Osteocyte (in vitro differentiated cells): Measurements from ENCODE around the gene XXYLT1. TPM values are rescaled to one million over a fixed set of nuclear protein-coding genes. Genes with fewer than 3 reads are reported as not detected.

Experiments used
- DNase-seq: peaks from one replicate; pipeline ENCODE4 v3.0.0; 2021; ENCODE audit warnings: mixed read lengths; ENCODE audit not compliant: unreplicated experiment; ENCODE audit errors: extremely low spot score
- H3K27ac Mint-ChIP-seq: one replicate; pipeline ENCODE4 v1.8.0; 2021; ENCODE audit warnings: mild to moderate bottlenecking, mixed read lengths; ENCODE audit not compliant: unreplicated experiment
- H3K27me3 Mint-ChIP-seq: one replicate; pipeline ENCODE4 v1.8.0; 2021; ENCODE audit warnings: mixed read lengths; ENCODE audit not compliant: unreplicated experiment
- H3K36me3 Mint-ChIP-seq: one replicate; pipeline ENCODE4 v1.8.0; 2021; ENCODE audit warnings: mixed read lengths; ENCODE audit not compliant: unreplicated experiment
- H3K4me1 Mint-ChIP-seq: one replicate; pipeline ENCODE4 v1.8.0; 2021; ENCODE audit warnings: mixed read lengths; ENCODE audit not compliant: unreplicated experiment
- H3K4me3 Mint-ChIP-seq: one replicate; pipeline ENCODE4 v1.8.0; 2021; ENCODE audit warnings: mild to moderate bottlenecking, moderate library complexity, mixed read lengths; ENCODE audit not compliant: unreplicated experiment
- H3K9me3 Mint-ChIP-seq: one replicate; pipeline ENCODE4 v1.8.0; 2021; ENCODE audit warnings: mixed read lengths; ENCODE audit not compliant: unreplicated experiment
- total RNA-seq: library from RNA; stranded (reverse); gene quantifications from 2 replicates; pipeline ENCODE4 v1.2.1, GENCODE V29; 2021
- TF ChIP-seq, protein P1 (sequence below): fragments of 200-600 bp; sonication (generic); IDR thresholded peaks from 2 replicates; pipeline ENCODE4 v1.5.0; 2021; ENCODE audit warnings: antibody characterized with exemption, mild to moderate bottlenecking, moderate library complexity

XXYLT1 gene
- total RNA-seq, 1 donor from 2014 or later: 35.8 TPM

DNA sequence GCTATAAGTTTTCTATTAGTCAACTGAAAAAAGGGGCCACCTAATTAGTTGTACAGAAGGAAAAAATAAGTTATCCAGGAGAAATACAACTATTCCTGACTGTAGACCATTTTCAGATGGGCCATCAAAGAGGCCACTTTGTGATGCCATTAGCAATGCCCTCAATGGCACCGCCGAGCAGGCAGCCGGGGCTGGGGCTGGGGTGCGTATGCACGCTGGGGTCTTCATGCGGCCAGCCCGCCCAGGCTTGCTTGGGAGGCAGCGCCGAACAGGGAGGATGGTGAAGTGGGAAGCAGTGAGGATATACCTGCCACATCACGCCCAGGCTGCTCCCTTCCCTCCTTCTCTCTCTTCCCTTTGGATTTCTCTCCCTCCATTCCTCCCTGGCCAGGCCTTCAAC, 128.4 kb downstream of the XXYLT1 start:
- peaks cover 10% of the 10 kb centered on the region for H3K9me3 Mint-ChIP-seq
- H3K36me3 Mint-ChIP-seq: peaks cover 3% of the 10 kb centered on the region
- peaks cover under 1% of the 10 kb centered on the region for H3K4me1 Mint-ChIP-seq
- H3K27me3 Mint-ChIP-seq: no peaks in the 10 kb centered on the region
- no peak overlapping the region for H3K4me3 Mint-ChIP-seq
- DNase-seq: no peak
- H3K27ac Mint-ChIP-seq: no peak overlapping the region
- TF ChIP-seq, protein P1, sequence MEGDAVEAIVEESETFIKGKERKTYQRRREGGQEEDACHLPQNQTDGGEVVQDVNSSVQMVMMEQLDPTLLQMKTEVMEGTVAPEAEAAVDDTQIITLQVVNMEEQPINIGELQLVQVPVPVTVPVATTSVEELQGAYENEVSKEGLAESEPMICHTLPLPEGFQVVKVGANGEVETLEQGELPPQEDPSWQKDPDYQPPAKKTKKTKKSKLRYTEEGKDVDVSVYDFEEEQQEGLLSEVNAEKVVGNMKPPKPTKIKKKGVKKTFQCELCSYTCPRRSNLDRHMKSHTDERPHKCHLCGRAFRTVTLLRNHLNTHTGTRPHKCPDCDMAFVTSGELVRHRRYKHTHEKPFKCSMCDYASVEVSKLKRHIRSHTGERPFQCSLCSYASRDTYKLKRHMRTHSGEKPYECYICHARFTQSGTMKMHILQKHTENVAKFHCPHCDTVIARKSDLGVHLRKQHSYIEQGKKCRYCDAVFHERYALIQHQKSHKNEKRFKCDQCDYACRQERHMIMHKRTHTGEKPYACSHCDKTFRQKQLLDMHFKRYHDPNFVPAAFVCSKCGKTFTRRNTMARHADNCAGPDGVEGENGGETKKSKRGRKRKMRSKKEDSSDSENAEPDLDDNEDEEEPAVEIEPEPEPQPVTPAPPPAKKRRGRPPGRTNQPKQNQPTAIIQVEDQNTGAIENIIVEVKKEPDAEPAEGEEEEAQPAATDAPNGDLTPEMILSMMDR: no peak

DNA sequence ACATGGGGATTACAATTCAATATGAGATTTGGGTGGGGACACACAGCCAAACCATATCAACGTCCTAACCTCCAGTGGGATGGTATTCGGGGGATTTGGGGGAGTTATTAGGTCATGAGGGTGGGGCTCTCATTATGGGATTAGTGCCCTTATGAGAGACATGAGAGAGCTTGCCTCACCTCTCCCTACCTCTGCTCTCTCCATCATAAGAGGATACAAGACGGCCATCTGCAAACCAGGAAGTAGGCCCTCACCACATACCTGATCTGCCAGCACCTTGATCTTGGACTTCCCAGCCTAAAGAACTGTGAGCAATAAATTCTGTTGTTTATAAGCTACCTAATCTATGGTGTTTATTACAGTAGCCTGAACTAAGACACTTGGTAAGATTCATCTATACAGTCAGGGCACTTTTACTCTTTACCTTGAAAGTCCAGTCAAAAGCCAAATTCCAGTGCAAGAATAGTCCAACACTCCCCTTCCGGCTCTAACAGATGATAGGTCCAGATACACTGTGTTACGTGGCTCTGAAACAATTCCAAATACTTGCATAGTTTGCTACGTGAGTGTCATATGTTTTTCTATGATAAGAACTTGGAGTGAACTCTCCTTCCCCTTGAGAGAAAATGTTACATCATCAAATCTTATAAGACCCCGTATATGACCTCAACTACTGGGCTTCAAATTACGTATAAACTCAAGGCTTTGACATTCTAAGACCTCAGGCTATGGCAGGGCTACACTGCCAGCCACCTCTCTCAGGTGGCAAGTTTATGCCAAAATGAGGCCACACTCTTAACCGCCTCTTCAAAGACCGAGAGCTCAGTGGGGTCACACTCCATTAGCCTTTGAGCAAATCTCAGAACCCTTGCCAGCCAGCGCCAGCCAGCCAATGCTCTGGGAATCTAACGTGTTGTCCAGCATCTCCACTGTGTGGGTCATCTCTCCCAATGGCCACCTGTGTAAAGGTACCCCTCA, 129.9 kb downstream of the XXYLT1 start:
- TF ChIP-seq, protein P1: no peak
- H3K4me1 Mint-ChIP-seq: no peaks in the 10 kb centered on the region
- H3K4me3 Mint-ChIP-seq: no peak overlapping the region
- no peak for DNase-seq
- H3K27ac Mint-ChIP-seq: no peak overlapping the region
- H3K27me3 Mint-ChIP-seq: no peaks in the 10 kb centered on the region
- peaks cover 10% of the 10 kb centered on the region for H3K9me3 Mint-ChIP-seq
- H3K36me3 Mint-ChIP-seq: peaks cover 3% of the 10 kb centered on the region

DNA sequence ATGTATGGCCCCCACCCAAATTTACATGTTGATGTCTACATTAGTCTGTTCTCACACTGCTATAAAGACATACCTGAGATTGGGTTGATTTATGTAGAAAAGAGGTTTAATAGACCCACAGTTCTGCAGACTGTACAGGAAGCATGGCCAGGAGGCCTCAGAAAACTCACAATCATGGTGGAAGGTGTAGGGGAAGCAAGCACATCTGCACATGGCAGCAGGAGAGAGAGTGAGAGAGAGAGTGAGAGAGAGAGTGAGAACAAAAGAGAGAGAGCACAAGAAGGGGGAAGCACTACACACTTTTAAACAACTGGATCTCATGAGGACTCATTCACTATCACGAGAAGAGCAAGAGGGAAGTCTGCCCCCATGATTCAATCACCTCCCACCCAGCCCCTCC, 130.5 kb downstream of the XXYLT1 start:
- Mint-ChIP-seq H3K4me3 (no peak overlapping the region), H3K4me1 (no peaks in the 10 kb centered on the region), H3K27me3 (no peaks in the 10 kb centered on the region), H3K9me3 (peaks cover 10% of the 10 kb centered on the region), H3K27ac (no peak overlapping the region), H3K36me3 (peaks cover 4% of the 10 kb centered on the region)
- TF ChIP-seq, protein P1: no peak
- no peak for DNase-seq

DNA sequence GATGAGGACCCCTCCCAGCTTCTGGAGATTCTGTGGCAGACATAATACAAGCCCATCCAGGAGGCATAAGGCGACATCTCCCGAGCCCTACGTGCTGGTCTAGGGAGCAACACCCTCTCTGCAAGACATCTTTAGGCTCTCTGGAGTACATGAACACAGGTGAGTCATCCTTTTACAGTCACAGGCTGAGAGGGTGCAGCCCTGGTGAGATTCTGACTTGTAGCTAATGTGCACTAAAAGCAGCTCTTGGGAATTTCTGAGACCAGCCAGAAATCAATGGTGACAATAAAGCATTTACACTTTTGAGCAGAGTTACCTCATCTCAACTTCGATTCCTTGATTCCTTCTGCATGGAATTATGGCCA, 131.1 kb downstream of the XXYLT1 start:
- H3K27me3 Mint-ChIP-seq: no peaks in the 10 kb centered on the region
- no peak overlapping the region for H3K27ac Mint-ChIP-seq
- peaks cover 10% of the 10 kb centered on the region for H3K9me3 Mint-ChIP-seq
- TF ChIP-seq, protein P1: no peak
- no peaks in the 10 kb centered on the region for H3K4me1 Mint-ChIP-seq
- no peak overlapping the region for H3K4me3 Mint-ChIP-seq
- DNase-seq: no peak
- H3K36me3 Mint-ChIP-seq: peaks cover 8% of the 10 kb centered on the region

DNA sequence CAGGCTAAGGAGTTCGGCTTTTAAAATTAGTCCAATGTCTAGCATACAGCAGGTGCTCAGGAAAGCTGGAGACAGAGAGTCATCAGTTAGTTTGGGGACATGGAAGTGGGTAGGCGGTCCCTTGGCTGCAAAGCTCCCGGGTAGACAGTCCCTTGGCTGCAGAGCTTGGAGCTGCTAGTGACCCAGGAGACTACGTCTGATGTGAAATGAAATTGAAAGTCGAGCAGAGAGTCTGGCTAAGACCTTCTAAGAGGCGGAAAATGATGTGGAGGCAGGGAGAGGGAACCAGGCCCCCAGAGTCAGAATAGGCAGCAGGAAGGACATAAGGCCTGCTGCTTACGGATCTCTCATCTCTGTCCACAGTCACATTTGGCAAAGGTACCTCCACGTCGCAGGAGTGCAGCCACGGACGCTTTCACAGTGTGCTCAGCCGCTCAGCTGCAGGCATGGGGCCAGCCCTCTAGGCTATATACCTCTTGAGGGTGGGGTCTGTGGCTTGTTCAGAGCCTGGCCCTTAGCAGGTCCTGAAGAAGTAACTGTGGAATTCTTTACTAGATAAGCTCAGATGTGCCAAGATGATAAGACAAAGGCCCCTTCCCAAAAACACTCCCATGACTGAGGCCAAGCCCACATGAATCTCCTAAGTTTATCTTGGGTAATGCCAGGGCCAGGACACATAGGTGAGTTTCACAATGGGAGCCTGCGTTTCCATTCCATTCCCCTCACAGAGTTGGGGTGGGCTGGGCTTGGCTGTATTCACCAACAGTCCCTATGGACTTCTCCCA, 131.7 kb downstream of the XXYLT1 start:
- Mint-ChIP-seq H3K27ac (no peak overlapping the region), H3K4me1 (no peaks in the 10 kb centered on the region), H3K36me3 (peaks cover 8% of the 10 kb centered on the region), H3K9me3 (peaks cover 10% of the 10 kb centered on the region), H3K27me3 (no peaks in the 10 kb centered on the region), H3K4me3 (no peak overlapping the region)
- TF ChIP-seq, protein P1: no peak
- DNase-seq: no peak
